DOHH2 (cell line): ENCODE results near the gene SCD5.

ENCODE experiments used
- H3F3A ChIP-seq: fragments of 200-600 bp; sonication (generic), shearing (Covaris generic); 2 replicates; pipeline ENCODE4 v1.6.0; 2016; ENCODE audit warnings: antibody characterized with exemption, mild to moderate bottlenecking; ENCODE audit not compliant: control insufficient read depth, insufficient read depth
- H3K27ac ChIP-seq: fragments of 200-600 bp; sonication (generic); 2 replicates; pipeline ENCODE4 v1.5.1; 2014; ENCODE audit warnings: low read depth, mild to moderate bottlenecking, low read length, moderate library complexity
- H3K27me3 ChIP-seq: fragments of 200-600 bp; sonication (generic); 2 replicates; pipeline ENCODE4 v1.6.1; 2014; ENCODE audit warnings: mild to moderate bottlenecking, low read length, mixed read lengths; ENCODE audit not compliant: control insufficient read depth
- H3K36me3 ChIP-seq: fragments of 200-600 bp; sonication (generic); 2 replicates; pipeline ENCODE4 v1.6.1; 2014; ENCODE audit warnings: mild to moderate bottlenecking, low read length, moderate library complexity, mixed read lengths; ENCODE audit not compliant: control insufficient read depth
- H3K4me1 ChIP-seq: fragments of 200-600 bp; sonication (generic); 2 replicates; pipeline ENCODE4 v1.6.1; 2014; ENCODE audit warnings: mild to moderate bottlenecking, low read length, mixed read lengths; ENCODE audit not compliant: control insufficient read depth
- H3K4me2 ChIP-seq: fragments of 200-600 bp; sonication (generic); 2 replicates; pipeline ENCODE4 v1.6.0; 2014; ENCODE audit warnings: mild to moderate bottlenecking, low read length, moderate library complexity
- H3K4me3 ChIP-seq: fragments of 200-600 bp; sonication (generic); 2 replicates; pipeline ENCODE4 v1.5.1; 2014; ENCODE audit warnings: mild to moderate bottlenecking, low read length, mixed read lengths
- H3K79me2 ChIP-seq: fragments of 200-600 bp; sonication (generic); 2 replicates; pipeline ENCODE4 v1.6.1; 2014; ENCODE audit warnings: mild to moderate bottlenecking, low read length, mixed read lengths; ENCODE audit not compliant: control insufficient read depth
- H3K9me2 ChIP-seq: fragments of 200-600 bp; sonication (generic); replicated peaks from 2 replicates; pipeline ENCODE4 v1.6.1; 2014; ENCODE audit warnings: mild to moderate bottlenecking, low read length, mixed read lengths; ENCODE audit not compliant: control insufficient read depth
- H3K9me3 ChIP-seq: fragments of 200-600 bp; sonication (generic); 2 replicates; pipeline ENCODE4 v1.6.1; 2014; ENCODE audit warnings: antibody characterized with exemption, low read length, mixed read lengths; ENCODE audit not compliant: control insufficient read depth, insufficient read depth
- H4K20me1 ChIP-seq: fragments of 200-600 bp; sonication (generic); 2 replicates; pipeline ENCODE4 v1.6.0; 2014; ENCODE audit warnings: low read depth, mild to moderate bottlenecking, antibody characterized with exemption, low read length, moderate library complexity; ENCODE audit not compliant: control insufficient read depth, insufficient read depth
- CTCF ChIP-seq: fragments of 200-600 bp; sonication (generic); IDR thresholded peaks from one replicate; pipeline ENCODE4 v1.5.1; 2014; ENCODE audit warnings: antibody characterized with exemption, mild to moderate bottlenecking, low read depth, low read length; ENCODE audit not compliant: poor library complexity, severe bottlenecking
- EZH2phosphoT487 ChIP-seq: fragments of 200-600 bp; sonication (generic); IDR thresholded peaks from 2 replicates; pipeline ENCODE4 v1.6.1; 2017; ENCODE audit warnings: borderline replicate concordance, mild to moderate bottlenecking, antibody characterized with exemption, low read length, moderate library complexity, mixed read lengths

SCD5 gene

DNA sequence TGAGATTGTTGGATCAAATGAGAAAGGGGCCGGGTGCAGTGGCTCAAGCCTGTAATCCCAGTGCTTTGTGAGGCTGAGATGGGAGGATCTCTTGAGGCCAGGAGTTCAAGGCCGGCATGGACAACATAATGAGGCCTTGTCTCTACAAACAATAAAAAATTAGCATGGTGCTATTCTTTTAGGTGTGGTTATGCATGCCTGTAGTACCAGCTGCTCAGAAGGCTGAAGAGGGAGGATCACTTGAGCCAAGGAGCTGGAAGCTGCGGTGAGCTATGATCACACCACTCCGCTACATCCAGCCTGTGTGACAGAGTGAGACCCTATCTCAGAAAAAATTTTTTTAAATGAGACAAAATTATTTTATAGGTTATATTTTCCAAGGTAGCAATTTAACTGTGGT, 187.1 kb downstream of the SCD5 start:
- Histone ChIP-seq H3K9me3 (no peaks in the 10 kb centered on the region), H3K4me1 (no peaks in the 10 kb centered on the region), H3F3A (no peaks in the 10 kb centered on the region), H3K27me3 (0 out of 2 replicates have a peak, but pooled peaks cover 12% of the 10 kb centered on the region), H3K36me3 (no peaks in the 10 kb centered on the region), H3K79me2 (no peaks in the 10 kb centered on the region), H3K27ac (no peak overlapping the region), H4K20me1 (no peaks in the 10 kb centered on the region), H3K9me2 (no peaks in the 10 kb centered on the region), H3K4me2 (no peak overlapping the region), H3K4me3 (no peak overlapping the region)
- TF ChIP-seq CTCF, result no peak
- no peak for TF ChIP-seq EZH2phosphoT487

- TF ChIP-seq CTCF, result no peak
- no peak for TF ChIP-seq EZH2phosphoT487
Observed at GRCh38 chr4:82610041-82610440, 188.6 kb downstream of the SCD5 start.

DNA sequence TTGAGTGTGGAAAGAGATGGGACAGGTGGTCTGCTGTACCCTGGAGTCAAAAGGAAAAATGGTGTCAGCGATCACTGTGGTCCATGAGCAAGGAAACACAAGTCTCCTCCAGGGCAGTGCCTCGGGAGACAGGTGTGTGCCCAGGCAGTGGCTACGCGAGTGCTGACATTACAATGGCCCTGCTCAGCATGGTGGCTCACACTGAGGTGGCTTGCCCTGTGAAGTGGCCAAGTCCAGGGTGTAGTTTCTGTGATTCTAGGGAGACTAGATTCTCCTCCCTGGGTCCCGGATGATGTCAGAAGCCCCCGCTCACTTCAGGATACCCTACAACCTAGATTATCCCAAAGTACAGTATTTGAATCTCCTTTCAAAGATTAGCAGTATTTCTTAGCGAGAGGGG, 192.0 kb downstream of the SCD5 start:
- Histone ChIP-seq H3K79me2 (no peaks in the 10 kb centered on the region), H3K4me2 (no peak overlapping the region), H4K20me1 (no peaks in the 10 kb centered on the region), H3K4me3 (no peak overlapping the region), H3K9me3 (no peaks in the 10 kb centered on the region), H3K27ac (no peak overlapping the region), H3K4me1 (no peaks in the 10 kb centered on the region), H3K9me2 (no peaks in the 10 kb centered on the region; the same call in 1 of the 2 replicates), H3K27me3 (0 out of 2 replicates have a peak, but pooled peaks cover 9% of the 10 kb centered on the region), H3K36me3 (no peaks in the 10 kb centered on the region), H3F3A (no peaks in the 10 kb centered on the region)
- TF ChIP-seq CTCF, result no peak
- no peak for TF ChIP-seq EZH2phosphoT487

More at GRCh38 chr4:82610041-82610440, 188.6 kb downstream of the SCD5 start:
- H3K79me2 ChIP-seq, result no peaks in the 10 kb centered on the region
- H3K9me2 ChIP-seq, result no peaks in the 10 kb centered on the region
- no peak overlapping the region for H3K4me2 ChIP-seq
- no peak overlapping the region for H3K4me3 ChIP-seq
- no peak overlapping the region for H3K27ac ChIP-seq
- no peaks in the 10 kb centered on the region for H3K36me3 ChIP-seq
- no peaks in the 10 kb centered on the region for H4K20me1 ChIP-seq
- 0 out of 2 replicates have a peak, but pooled peaks cover 10% of the 10 kb centered on the region for H3K27me3 ChIP-seq
- no peaks in the 10 kb centered on the region for H3K9me3 ChIP-seq
- H3F3A ChIP-seq, result no peaks in the 10 kb centered on the region
- no peaks in the 10 kb centered on the region for H3K4me1 ChIP-seq
